ENCODE data around the gene GCAT. TPM values are rescaled to one million over a fixed set of nuclear protein-coding genes. Genes with fewer than 3 reads are reported as not detected.

GCAT gene
- total and polyA plus RNA-seq, 2 of the 13 experiments (the other 11 are each of a cell fraction or from before 2014, with no cell fraction given) = 28.0 to 50.3 TPM

- Histone ChIP-seq H3K4me1 (ENCODE audit: insufficient read depth, low read length) (peaks cover 47% of the 10 kb centered on the region), H3K27ac (ENCODE audit: extremely low read length, insufficient read depth, low read length) (peak overlapping the region; percentile 95), H4K20me1 (ENCODE audit: insufficient read depth, low read length) (no peaks in the 10 kb centered on the region), H3K9me3 (ENCODE audit: low read length) (no peaks in the 10 kb centered on the region), H3K27me3 (ENCODE audit: control insufficient read depth in 1 of 2, insufficient read depth in 2 of 2, low read length in 2 of 2) (no peaks in the 10 kb centered on the region; a peak in 2 of 5 replicates), H3K36me3 (replicated peaks in 1 of 2; ENCODE audit: control insufficient read depth in 1 of 2, insufficient read depth in 2 of 2, low read length in 2 of 2) (peaks cover 10 to 28% of the 10 kb centered on the region in 2 experiments), H2AFZ (ENCODE audit: low read length) (no peak overlapping the region), H3K4me3 (replicated peaks in 1 of 3; ENCODE audit: insufficient read depth in 1 of 3, low read depth in 2 of 3, low read length in 3 of 3) (peak overlapping the region; percentile 72 to 93 (median 82)), H3K4me2 (ENCODE audit: low read depth, low read length) (peak overlapping the region; percentile 69), H3K79me2 (ENCODE audit: insufficient read depth, low read length) (peaks cover 51% of the 10 kb centered on the region), H3K9ac (ENCODE audit: insufficient read depth, low read depth, low read length) (peak overlapping the region; percentile 94)
- 0 out of 3 replicates have a peak, but pooled peaks have one; percentile 4 for ATAC-seq
- POLR2A ChIA-PET = interaction anchor here (1.5 to 1.9 kb wide), 2 partner anchors 15 to 41 kb away, joined by 5 to 6 read pairs; partner anchors contain the start of gene GCAT
- WGBS (ENCODE audit: low lambda C conversion rate) = 7% methylated on average over 27 of the region's 27 CpGs
- peak; percentile 53 for DNase-seq (ENCODE audit: low spot score)
- in situ Hi-C loops (cut with HindIII; ENCODE audit: extremely low pct_ligation_motif_present, low pct_unique_long_range_greater_than_20kb) = no loop called here
- FAIRE-seq = no peak
- CTCF ChIA-PET (ENCODE audit: low intra/inter-chr PET ratio, low total read pairs) = no interaction called here
- intact Hi-C loops (cut with micrococcal nuclease; ENCODE audit: unreplicated experiment) = no loop called here
- BruUV-seq (replicated peaks) = TSS peak; percentile 91
- TF ChIP-seq ZNF724P (CRISPR knock-in tag; IDR thresholded peaks at IDR 0.05; ENCODE audit: borderline replicate concordance) (no peak), CREB1 (IDR thresholded peaks at IDR 0.05) (no peak), CREB1 (CRISPR knock-in tag; IDR thresholded peaks at IDR 0.05) (peak; percentile 4; the same call in 1 of the 2 replicates), ZNF570 (CRISPR knock-in tag; IDR thresholded peaks at IDR 0.05; ENCODE audit: borderline replicate concordance) (no peak), MXI1 (IDR thresholded peaks at IDR 0.05; ENCODE audit: borderline replicate concordance, low read depth, low read length) (no peak), SKIL (CRISPR knock-in tag; IDR thresholded peaks at IDR 0.05; ENCODE audit: borderline replicate concordance) (no peak), ZNF605 (CRISPR knock-in tag; IDR thresholded peaks at IDR 0.05) (peak; percentile 13; the same call in 1 of the 2 replicates), ZNF567 (CRISPR knock-in tag; IDR thresholded peaks at IDR 0.05; ENCODE audit: borderline replicate concordance) (no peak), ZNF782 (CRISPR knock-in tag; IDR thresholded peaks at IDR 0.05; ENCODE audit: borderline replicate concordance) (peak; percentile 40; the same call in 1 of the 2 replicates), HHEX (CRISPR knock-in tag; IDR thresholded peaks at IDR 0.05) (no peak), NFE2L1 (CRISPR knock-in tag; IDR thresholded peaks at IDR 0.05; ENCODE audit: borderline replicate concordance) (no peak), HOMEZ (CRISPR knock-in tag; IDR thresholded peaks at IDR 0.05; ENCODE audit: low read depth) (no peak), ZNF121 (CRISPR knock-in tag; IDR thresholded peaks at IDR 0.05) (no peak), RXRB (CRISPR knock-in tag; IDR thresholded peaks at IDR 0.05; ENCODE audit: borderline replicate concordance) (no peak), SIX1 (CRISPR knock-in tag; IDR thresholded peaks at IDR 0.05; ENCODE audit: borderline replicate concordance) (no peak), ARNTL (CRISPR knock-in tag; IDR thresholded peaks at IDR 0.05) (0 out of 2 replicates have a peak, but pooled peaks have one; percentile 26), SKI (IDR thresholded peaks at IDR 0.05; ENCODE audit: partially characterized antibody) (no peak), ZNF780A (CRISPR knock-in tag; IDR thresholded peaks at IDR 0.05) (peak; percentile 48; the same call in 1 of the 2 replicates)
- TF ChIP-seq, protein P1, sequence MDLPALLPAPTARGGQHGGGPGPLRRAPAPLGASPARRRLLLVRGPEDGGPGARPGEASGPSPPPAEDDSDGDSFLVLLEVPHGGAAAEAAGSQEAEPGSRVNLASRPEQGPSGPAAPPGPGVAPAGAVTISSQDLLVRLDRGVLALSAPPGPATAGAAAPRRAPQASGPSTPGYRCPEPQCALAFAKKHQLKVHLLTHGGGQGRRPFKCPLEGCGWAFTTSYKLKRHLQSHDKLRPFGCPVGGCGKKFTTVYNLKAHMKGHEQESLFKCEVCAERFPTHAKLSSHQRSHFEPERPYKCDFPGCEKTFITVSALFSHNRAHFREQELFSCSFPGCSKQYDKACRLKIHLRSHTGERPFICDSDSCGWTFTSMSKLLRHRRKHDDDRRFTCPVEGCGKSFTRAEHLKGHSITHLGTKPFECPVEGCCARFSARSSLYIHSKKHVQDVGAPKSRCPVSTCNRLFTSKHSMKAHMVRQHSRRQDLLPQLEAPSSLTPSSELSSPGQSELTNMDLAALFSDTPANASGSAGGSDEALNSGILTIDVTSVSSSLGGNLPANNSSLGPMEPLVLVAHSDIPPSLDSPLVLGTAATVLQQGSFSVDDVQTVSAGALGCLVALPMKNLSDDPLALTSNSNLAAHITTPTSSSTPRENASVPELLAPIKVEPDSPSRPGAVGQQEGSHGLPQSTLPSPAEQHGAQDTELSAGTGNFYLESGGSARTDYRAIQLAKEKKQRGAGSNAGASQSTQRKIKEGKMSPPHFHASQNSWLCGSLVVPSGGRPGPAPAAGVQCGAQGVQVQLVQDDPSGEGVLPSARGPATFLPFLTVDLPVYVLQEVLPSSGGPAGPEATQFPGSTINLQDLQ (CRISPR knock-in tag; IDR thresholded peaks at IDR 0.05) = no peak
These were observed 40.9 kb downstream of the GCAT start for GRCh38 chr22:37848587-37849088.
